Activated CD4-positive, alpha-beta T cell treated with anti-CD3 and anti-CD28 coated beads, Interleukin-2, amount 50 U/mL, for 48 hours (primary cell): ENCODE data around the gene GUCA1A.
A peak's percentile ranks its signal among the peaks of the same experiment; 100 is the strongest.
"Not testable (repeated sequence)": the region's sequence is repeated elsewhere in the genome, so short reads cannot be mapped to it uniquely, and the experiment has no call there.

Source experiments
- DNase-seq, 2 experiments: peaks; one replicate each; pipeline ENCODE4 v3.0.0-alpha.2; 2020

GUCA1A gene

GRCh38 chr6:42179261-42179944 is 6.2 kb downstream of the GUCA1A start:
- DNase-seq: no peak

DNA sequence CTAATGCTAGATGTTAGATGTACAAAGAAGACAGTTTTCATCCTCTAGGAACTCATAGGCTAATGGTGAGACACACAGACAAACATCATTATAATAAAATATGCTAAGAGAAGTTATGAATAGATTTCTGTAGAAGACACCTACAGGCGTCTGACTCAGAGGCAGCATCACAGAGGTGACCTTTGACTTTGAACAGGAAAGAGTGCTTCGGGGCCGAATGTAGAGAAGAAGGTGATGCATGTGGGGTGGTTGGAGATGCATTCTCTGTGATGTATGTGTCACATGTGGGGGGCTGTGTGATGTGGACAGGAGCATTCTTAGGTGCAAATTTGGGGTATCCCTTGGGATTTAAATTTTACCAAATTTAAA is 6.8 kb downstream of the GUCA1A start:
- DNase-seq: peak; percentile 16 to 20

- DNase-seq: no peak
Measured at GRCh38 chr6:42182101-42182500, 8.9 kb downstream of the GUCA1A start.

- no peak for DNase-seq
Measured at GRCh38 chr6:42184475-42184874, 11.3 kb downstream of the GUCA1A start.

DNA sequence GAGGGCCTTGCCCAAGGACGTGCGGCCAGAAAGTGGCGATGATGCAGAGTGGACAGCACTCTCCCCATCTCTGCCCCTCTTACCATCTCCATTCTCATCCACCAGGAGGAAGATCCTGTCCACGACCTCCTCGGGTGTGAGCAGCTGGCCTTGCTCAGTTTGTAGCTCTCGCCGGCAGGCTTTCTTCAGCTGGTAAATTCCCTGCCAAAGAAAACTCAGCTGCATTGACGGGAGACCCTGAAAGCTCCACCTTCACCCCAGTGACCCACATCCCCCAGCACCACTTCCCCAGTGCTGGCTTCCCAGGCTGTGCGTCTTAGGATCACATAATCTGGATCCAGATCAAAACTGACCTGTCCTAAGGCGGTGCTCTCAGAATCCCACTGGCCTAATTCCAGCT is 12.4 kb downstream of the GUCA1A start:
- no peak for DNase-seq

DNA sequence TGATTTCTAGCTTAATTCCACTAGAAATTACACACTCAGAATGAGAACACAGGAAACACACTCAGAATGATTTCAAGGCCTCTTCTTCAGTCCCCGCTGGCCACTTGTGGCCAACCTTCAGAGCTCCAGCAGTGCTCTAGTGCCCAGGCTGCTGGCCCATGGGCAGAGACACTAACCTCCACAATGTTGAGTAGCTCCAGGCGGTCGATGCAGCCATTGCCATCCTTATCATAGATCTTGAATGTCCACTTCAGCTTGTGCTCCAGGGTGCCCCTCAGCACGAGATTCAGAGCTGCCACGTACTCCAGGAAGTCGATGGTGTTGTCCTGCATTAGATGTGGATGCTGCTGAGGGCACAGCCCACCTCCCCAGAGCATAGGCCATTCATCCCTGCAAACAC is 15.2 kb downstream of the GUCA1A start:
- DNase-seq: no peak

GRCh38 chr6:42190554-42191183 is 17.5 kb downstream of the GUCA1A start:
- no peak for DNase-seq

DNA sequence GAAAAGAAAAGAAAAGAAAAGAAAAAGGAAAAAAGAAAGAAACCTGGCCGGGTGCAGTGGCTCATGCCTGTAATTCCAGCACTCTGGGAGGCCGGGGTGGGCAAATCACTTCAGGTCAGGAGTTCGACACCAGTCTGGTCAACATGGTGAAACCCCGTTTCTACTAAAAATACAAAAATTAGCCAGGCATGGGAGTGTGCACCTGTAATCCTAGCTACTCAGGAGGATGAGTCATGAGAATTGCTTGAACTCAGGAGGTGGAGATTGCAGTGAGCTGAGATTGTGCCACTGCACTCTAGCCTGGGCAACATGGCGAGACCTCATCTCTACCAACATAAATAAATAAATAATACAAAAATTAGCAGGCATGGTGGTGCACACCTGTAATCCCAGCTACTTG is 19.2 kb downstream of the GUCA1A start:
- not testable (repeated sequence) for DNase-seq

- no peak for DNase-seq
Measured at GRCh38 chr6:42193491-42193894, 20.3 kb downstream of the GUCA1A start.

- no peak for DNase-seq
Measured at GRCh38 chr6:42194056-42194455, 20.9 kb downstream of the GUCA1A start.

GRCh38 chr6:42195415-42195814 is 22.3 kb downstream of the GUCA1A start:
- no peak for DNase-seq

DNA sequence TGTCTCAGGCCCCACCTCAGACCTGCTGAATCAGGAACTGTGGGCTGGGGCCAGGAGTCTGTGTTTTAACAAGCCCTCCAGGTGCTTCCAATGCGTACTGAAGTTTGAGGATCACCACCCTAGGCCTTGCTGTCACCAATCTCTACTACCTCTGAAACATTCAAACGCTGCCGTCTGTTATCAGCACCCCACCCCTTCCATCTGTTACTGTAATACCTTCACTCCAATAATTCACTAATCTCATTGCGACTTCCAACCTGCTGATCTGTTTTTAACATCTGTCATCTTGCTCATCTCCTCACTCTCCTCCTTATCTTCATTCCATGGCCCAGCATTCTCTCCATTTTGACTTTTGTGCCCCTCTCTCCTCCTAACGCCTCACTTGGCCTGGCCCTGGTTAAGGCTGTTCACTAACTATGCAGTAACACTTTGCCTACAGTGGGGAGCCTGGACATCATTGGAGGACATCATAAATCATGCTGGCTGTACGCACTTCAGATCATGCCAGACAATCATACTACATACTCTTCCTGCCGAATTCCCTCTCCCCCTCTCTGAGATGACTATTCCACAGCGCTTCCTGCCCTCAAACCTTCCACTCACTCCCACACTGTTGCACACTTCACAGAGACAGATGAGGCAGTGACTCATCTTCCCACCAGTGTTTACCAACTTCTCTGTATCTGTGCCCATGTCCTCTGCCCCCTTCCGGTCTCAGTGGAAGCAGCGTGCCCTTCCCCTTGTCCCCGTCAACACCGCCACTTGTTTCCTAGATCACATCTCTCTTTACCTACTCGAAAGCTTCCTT is 24.6 kb downstream of the GUCA1A start:
- DNase-seq: no peak

- DNase-seq: no peak
Measured at GRCh38 chr6:42199106-42199981, 26.2 kb downstream of the GUCA1A start.

DNA sequence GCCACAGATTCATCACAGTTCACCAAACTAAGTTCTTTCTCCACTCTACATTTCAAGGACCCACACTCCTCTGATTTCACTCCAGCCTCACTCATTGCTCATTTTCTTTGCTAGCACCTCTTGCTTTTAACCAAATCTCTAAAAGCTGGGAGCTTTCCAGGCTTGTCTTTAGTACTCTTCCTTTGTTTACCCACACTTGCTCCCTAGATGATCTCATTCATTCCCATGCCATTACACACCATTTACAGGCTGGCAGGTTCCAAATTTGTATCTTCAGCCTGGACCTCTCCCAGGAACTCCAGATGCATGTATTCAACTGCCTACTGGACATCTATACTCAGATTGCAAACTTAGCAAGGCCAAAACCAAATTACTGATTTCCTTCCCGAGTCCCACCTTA is 26.9 kb downstream of the GUCA1A start:
- DNase-seq: no peak

DNA sequence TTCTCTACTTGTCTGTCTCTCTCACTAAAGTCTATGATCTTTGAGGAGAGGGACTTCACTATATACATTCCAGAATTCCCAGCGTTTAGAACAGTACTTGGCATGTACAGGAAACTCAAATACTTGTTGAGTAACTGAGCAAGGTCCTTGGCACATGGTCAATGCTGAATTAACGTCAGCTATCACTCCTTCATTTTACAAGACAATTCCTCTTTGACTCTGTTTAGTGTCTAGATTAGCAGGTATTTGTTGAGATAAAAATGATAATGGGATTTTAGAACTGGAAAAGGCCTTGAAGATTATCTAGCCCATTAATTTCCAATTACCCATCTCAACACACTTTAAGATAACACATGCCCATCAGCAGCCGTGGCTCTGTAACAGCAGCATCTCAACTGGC is 28.2 kb downstream of the GUCA1A start:
- DNase-seq: no peak

DNA sequence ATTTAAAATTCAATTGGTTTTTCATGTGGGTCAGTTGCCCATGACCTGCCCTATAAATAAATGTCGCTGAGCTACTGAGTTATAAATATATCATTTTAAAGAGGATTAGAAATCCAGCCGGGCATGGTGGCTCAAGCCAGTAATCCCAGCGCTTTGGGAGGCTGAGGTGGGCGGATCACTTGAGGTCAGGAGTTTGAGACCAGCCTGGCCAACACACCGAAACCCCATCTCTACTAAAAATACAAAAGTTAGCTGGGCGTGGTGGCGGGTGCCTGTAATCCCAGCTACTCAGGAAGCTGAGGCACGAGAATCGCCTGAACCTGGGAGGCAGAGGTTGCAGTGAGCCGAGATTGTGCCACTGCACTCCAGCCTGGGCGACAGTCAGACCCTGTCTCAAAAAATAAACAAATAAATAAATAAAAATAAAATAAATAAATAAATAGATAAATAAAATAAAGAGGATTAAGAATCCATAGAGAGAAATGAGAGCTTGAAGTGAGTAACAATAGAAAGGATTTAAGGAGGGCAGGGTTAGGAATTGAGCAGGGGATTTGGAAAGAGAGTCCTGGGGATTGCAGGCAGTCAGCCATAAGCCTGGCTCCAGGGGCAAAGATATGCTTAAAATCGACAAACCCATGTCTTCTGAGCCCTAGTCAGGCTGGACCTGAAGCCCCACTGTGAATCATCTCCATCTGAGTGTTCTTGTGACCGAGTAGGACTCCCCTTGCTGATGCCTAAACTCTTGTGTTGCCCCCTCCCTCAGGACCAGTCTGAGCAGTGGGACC is 29.2 kb downstream of the GUCA1A start:
- not testable (repeated sequence) for DNase-seq

- DNase-seq: no peak
Measured at GRCh38 chr6:42203183-42203582, 30.0 kb downstream of the GUCA1A start.

GRCh38 chr6:42204768-42205282 is 31.7 kb downstream of the GUCA1A start:
- no peak for DNase-seq

DNA sequence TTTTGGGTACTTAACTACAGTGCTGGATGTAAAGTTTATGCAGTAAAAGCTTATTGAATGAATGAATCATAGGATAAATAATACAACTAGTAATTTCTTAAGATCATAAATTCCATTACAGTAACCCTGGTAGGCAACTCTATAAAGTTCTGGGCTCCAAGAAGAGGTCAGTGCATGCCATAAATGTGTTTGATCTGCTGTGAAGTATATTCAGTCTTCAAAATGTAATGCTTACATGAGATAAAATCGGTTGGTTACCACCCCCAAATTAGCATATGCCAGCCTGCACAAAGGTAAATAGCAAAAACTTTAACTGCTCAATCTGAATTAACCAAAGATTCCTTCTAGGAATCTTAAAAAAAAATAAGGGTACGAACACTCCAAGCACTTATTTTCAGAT is 34.4 kb downstream of the GUCA1A start:
- DNase-seq: not testable (repeated sequence)

GRCh38 chr6:42210551-42210950 is 37.4 kb downstream of the GUCA1A start:
- DNase-seq: no peak

GRCh38 chr6:42211726-42212125 is 38.6 kb downstream of the GUCA1A start:
- no peak for DNase-seq

GRCh38 chr6:42212442-42212841 is 39.3 kb downstream of the GUCA1A start:
- DNase-seq: no peak
